GM04504 (cell line): ENCODE results near the gene ZNF565.
"Not testable (repeated sequence)": the region's sequence is repeated elsewhere in the genome, so short reads cannot be mapped to it uniquely, and the experiment has no call there.

Experiments
- DNase-seq: peaks from one replicate; pipeline ENCODE4 v3.0.0-alpha.2; 2012; ENCODE audit warnings: low read depth

The ZNF565 gene

GRCh38 chr19:36210497-36210896, 4.0 kb downstream of the ZNF565 start:
- no peak for DNase-seq

- no peak for DNase-seq
Observed at GRCh38 chr19:36209372-36209771, 5.1 kb downstream of the ZNF565 start.

- DNase-seq = no peak
Observed at GRCh38 chr19:36207605-36208252, 6.7 kb downstream of the ZNF565 start.

- no peak for DNase-seq
Observed at GRCh38 chr19:36203293-36203692, 11.2 kb downstream of the ZNF565 start.

GRCh38 chr19:36201684-36202083, 12.8 kb downstream of the ZNF565 start:
- DNase-seq = no peak

GRCh38 chr19:36198119-36198518, 16.3 kb downstream of the ZNF565 start:
- DNase-seq = no peak

GRCh38 chr19:36196249-36196648, 18.2 kb downstream of the ZNF565 start:
- DNase-seq = no peak

- DNase-seq = not testable (repeated sequence)
Observed at GRCh38 chr19:36186722-36187121, 27.7 kb downstream of the ZNF565 start.

GRCh38 chr19:36183245-36183628, 31.2 kb downstream of the ZNF565 start:
- no peak for DNase-seq

GRCh38 chr19:36182612-36183244, 31.7 kb downstream of the ZNF565 start:
- peak; percentile 9 for DNase-seq

GRCh38 chr19:36179077-36179476, 35.4 kb downstream of the ZNF565 start:
- not testable (repeated sequence) for DNase-seq

- DNase-seq = not testable (repeated sequence)
Observed at GRCh38 chr19:36173846-36174245, 40.6 kb downstream of the ZNF565 start.

GRCh38 chr19:36172852-36173251, 41.6 kb downstream of the ZNF565 start:
- DNase-seq = no peak

GRCh38 chr19:36169084-36169760, 45.2 kb downstream of the ZNF565 start:
- DNase-seq = no peak

- DNase-seq = no peak
Observed at GRCh38 chr19:36163813-36164212, 50.7 kb downstream of the ZNF565 start.

- DNase-seq = no peak
Observed at GRCh38 chr19:36160821-36161596, 53.5 kb downstream of the ZNF565 start.

GRCh38 chr19:36153126-36153525, 61.3 kb downstream of the ZNF565 start:
- DNase-seq = no peak

GRCh38 chr19:36152352-36153091, 61.9 kb downstream of the ZNF565 start, which contains the start of gene COX7A1:
Gene COX7A1 (minus strand): TSS chr19:36152447. CDS start chr19:36152407, 40 bp downstream.
- no peak for DNase-seq

- no peak for DNase-seq
Observed at GRCh38 chr19:36152019-36152351, 62.5 kb downstream of the ZNF565 start.

- no peak for DNase-seq
Observed at GRCh38 chr19:36151144-36152018, 63.1 kb downstream of the ZNF565 start.

- no peak for DNase-seq
Observed at GRCh38 chr19:36150586-36150985, 63.9 kb downstream of the ZNF565 start.
